GM10847 (cell line): Measurements from ENCODE around the gene PTCD1.
A peak's percentile ranks its signal among the peaks of the same experiment; 100 is the strongest.

Source experiments
- POLR2A ChIP-seq: IDR thresholded peaks from 2 replicates; pipeline ENCODE4 v1.6.1; 2011; ENCODE audit not compliant: insufficient read length; ENCODE audit errors: extremely low read depth

PTCD1 gene

GRCh38 chr7:99385564-99385963, 53.0 kb downstream of the PTCD1 start:
- TF ChIP-seq POLR2A, result no peak

DNA sequence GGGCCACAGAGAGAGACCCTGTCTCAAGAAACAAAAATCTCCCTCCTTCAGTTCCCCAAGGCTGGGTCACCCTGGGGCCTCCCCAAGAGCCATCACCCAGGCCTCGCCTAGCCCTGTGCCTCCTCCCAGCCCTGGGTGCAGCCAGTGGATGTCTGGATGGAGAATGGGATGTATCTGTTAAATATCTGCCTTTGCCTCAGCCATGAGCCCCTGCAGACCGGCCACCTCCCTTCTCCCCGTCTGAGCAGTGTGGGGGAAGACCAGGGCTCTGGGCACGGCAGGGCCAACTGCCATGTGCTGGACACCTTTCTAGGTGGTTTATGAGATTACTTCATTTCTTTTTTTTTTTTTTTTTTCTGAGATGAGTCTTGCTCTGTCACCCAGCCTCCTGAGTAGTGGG, 54.1 kb downstream of the PTCD1 start:
- no peak for TF ChIP-seq POLR2A

DNA sequence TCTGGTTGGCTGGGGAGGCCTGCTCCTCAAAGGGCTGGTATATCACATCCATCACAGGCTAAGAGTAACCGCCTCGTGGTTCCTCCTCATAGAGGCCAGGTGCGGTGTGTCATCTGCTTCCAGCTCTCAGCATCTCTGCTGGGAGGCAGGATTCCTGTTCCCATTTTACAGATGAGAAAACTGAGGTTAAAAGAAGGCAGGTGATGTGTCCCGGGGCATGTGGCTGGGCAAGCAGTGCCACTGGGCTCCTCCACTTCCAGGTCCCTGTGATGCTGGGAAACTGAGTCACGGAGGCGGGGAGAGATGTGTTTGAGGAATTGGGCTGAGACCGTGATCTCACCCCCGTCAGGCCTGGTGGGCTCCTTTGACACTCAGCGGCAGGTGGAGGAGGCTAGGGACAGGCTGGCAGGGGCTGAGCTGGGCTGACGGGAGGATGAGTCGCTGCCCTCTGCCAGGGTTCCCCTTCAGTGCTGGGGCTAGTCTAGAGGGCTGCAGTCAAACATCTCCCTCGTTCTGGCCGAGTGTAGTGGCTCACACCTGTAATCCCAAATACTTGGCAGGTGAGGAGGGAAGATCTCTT, 54.7 kb downstream of the PTCD1 start:
- no peak for TF ChIP-seq POLR2A

DNA sequence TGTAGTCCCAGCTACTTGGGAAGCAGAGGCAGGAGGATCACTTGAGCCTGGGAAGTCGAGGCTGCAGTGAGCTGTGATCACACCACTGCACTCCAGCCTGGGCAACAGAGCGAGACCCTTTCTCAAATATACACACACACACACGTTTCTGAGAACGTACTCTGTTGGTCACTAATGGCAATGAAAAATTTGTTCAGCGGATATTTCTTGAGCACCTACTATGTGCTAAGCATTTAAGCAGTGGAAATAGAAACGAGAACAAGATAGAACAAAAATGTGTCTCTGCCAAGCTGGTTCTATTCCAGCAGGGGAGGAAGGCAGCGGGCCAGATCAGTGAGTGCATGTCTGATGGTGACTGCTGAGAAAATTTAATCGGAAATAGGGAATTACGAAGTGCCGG, 55.4 kb downstream of the PTCD1 start:
- no peak for TF ChIP-seq POLR2A

DNA sequence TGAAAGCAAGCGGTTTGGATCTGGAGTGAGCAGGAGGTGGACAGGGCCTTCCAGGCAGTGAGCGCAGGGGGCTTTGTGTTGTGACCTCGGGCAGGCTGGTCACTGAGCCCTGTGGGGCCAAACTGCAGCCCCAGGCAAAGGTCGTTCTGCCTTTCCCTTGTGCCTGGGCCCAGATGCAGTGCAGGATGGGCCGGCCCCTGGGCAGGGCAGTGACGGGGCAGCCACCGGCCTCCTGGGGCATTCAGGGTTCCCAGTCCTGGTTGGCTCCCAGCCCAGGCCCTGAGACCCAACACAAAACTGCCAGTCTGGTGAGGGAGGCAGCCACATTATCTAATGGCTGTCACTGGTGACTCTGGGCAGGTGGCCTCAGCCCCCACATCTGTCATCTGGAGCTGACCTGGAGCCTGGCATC, 56.9 kb downstream of the PTCD1 start:
- TF ChIP-seq POLR2A, result no peak

DNA sequence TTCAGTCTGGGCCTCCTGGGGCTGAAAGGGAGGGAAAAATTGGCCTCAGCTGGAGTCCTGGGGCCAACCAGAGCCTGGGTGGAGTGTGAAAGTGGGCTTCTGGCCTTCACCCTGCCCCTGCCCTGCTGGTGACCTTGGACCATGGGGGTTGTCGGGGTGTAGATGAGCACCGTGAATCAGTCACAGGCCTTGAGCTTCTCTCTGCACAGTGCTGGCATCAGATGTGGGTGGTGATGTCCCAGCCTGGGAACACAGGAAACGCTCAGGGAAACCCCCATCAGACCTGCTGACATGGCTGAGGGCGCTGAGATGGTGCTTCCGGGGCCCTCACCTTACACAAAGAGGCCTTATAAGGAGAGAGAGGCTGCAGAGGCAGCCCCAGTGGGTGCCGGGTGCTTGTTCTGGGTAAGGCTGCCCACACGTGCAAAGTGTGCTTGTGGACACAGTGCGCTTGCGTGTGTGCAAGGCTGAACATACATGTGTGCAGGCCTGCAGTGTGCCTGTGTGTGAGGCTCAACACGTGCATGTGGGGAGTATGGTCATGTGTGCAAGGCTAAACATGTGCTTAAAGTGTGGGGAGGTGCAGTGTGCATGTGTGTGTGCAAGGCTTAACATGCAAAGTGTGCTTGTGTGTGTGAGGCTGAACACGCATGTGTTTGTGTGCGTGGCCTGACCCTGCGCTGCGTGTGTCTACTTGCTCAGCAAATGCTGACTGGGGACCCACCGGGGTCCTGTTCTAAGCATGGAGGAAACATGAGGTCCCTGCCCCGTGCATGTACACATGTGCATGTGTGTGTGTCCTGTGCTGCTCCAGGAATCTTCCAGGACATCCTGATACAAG, 57.6 kb downstream of the PTCD1 start:
- peak; percentile 72 for TF ChIP-seq POLR2A

DNA sequence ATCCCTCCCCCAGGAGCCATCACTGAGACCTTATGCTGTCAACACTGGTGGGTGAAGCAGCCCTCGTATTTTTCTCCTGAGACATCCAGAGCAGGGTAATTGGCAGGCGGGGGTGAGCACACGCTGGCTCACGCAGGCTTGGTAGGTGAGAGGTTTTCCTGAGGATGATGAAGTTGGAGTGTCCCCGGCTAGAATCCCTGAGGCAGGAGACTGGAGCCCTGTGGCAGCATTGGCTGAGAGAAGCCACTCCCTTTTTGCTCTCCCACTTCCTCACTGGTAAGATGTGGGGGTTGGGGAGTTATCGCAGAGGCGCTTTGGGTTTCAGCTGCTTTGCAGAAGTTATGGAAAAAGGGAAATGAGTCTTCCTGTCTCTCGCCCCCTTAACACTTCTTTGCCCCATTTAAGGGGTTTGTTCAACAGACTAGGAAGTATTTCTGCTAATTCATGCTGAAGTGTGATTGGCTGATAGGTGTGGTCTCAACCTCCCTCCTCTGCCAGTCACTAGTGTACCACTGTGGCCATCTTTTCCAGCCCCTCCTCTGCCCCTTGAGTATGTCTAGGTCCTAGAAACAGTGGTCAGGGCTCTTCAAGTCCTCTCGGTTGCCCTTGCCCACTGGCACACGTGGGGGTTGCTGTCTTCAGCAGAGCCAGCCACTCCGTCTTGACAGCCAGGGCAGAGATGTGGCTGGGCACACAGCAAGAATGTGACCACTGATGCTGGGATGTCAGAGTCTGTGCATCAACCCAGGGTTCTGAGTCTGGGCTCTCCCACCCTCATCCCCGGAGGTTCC, 58.4 kb downstream of the PTCD1 start:
- no peak for TF ChIP-seq POLR2A

GRCh38 chr7:99379043-99379577, 59.5 kb downstream of the PTCD1 start:
- no peak for TF ChIP-seq POLR2A

- peak; percentile 59 for TF ChIP-seq POLR2A
These were observed 63.4 kb downstream of the PTCD1 start for GRCh38 chr7:99375070-99375807.

DNA sequence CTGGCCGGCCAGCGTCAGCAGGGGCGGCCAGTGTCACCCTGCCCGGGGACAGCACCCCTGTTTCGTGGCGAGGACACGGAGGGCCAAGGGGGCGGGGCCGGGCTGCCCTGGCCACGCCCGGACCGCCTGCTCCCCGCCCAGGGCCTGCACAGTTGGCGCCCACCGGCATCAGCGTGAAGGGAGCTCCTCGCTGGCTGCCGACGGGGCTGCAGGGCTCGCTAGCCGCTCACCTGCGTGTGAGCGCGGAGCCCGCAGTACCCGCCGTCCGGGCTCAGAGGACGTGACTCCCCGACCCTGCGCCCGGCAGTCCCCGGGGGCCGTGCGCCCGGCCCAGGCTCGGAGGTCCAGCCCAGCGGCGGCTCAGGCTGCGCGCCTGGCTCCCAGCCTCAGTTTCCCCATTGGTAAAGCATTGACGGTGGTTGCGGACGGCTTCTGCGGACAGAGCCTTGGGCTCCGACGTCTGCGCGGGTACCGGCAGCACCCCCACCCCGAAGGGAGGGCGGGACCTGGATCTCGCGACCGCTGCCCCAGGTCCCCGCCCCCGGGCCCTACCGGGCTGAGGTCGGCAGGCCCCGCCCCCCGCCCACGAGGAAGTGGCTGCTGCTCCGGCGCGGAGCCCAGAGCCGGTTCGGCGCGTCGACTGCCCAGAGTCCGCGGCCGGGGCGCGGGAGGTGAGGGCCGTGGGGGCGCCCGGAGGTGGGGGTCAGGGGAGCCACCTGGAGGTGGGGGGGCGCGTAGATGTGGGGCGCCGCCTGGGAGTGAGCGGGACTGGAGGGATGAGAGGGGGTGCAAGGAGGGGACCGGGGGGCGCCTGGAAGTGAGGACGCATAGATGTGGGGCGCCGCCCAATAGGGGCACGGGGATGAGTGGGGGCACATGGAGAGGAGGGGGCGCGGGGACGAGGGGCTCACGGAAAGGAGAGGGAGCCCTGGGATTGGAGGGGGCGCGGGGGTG, 64.2 kb downstream of the PTCD1 start, which contains the start of gene ARPC1B:
TSS of gene ARPC1B (plus strand) at position 620 of the 954 bp plus-strand sequence. CDS start 10,985 bp downstream, outside the sequence.
- TF ChIP-seq POLR2A, result peak; percentile 90

- TF ChIP-seq POLR2A, result no peak
These were observed 65.2 kb downstream of the PTCD1 start for GRCh38 chr7:99373091-99374066.

GRCh38 chr7:99372275-99373090, 66.1 kb downstream of the PTCD1 start:
- TF ChIP-seq POLR2A, result no peak
